Body of pancreas (tissue), 4 donors: ENCODE data around the gene ZNF415.
A peak's percentile ranks its signal among the peaks of the same experiment; 100 is the strongest.

Experiments used
- POLR2A ChIP-seq, 3 donors: fragments of 450-650 bp; IDR thresholded peaks; one replicate each; pipeline ENCODE4 v1.6.1; 2016; ENCODE audit warnings: antibody characterized with exemption in 3 of 3, mild to moderate bottlenecking in 2 of 3
- TF ChIP-seq, protein P1 (sequence below), 7 experiments: fragments of 450-650 bp in 4 of 7; fragments of 200-600 bp in 3 of 7; sonication (generic) in 3 of 7; IDR thresholded peaks; one replicate each; pipeline ENCODE4 v1.5.1; 2016 to 2019; ENCODE audit warnings: antibody characterized with exemption in 7 of 7

DNA sequence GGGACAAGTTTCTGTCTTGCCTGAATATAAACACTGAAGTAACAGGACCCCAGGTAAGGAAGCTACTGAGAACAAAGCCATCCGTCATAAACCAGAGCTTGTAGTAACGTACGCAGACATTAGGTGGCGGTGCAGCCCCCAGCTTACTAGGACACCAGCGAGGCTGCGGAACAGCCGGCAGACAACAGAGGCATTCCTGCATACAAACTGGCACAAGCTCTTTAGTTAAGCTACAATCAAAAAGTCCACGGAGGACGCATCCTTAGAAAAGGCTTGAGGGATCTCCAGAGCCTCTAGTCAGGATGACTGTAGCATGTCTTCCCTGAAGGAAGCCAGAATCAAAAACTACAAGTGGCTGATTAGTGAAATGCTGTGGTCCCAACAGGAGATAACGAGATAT lies 55.7 kb downstream of the ZNF415 start:
- TF ChIP-seq, protein P1, sequence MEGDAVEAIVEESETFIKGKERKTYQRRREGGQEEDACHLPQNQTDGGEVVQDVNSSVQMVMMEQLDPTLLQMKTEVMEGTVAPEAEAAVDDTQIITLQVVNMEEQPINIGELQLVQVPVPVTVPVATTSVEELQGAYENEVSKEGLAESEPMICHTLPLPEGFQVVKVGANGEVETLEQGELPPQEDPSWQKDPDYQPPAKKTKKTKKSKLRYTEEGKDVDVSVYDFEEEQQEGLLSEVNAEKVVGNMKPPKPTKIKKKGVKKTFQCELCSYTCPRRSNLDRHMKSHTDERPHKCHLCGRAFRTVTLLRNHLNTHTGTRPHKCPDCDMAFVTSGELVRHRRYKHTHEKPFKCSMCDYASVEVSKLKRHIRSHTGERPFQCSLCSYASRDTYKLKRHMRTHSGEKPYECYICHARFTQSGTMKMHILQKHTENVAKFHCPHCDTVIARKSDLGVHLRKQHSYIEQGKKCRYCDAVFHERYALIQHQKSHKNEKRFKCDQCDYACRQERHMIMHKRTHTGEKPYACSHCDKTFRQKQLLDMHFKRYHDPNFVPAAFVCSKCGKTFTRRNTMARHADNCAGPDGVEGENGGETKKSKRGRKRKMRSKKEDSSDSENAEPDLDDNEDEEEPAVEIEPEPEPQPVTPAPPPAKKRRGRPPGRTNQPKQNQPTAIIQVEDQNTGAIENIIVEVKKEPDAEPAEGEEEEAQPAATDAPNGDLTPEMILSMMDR (IDR thresholded peaks at IDR 0.05): peak; percentile 8 to 49 (median 30)
- TF ChIP-seq POLR2A (IDR thresholded peaks at IDR 0.05): no peak
